Ishikawa (cell line): ENCODE data around the gene MAP3K20.

Source experiments
- CEBPB ChIP-seq: IDR thresholded peaks from 2 replicates; pipeline ENCODE4 v1.6.1; 2012
- CREB1 ChIP-seq: IDR thresholded peaks from 2 replicates; pipeline ENCODE4 v1.6.1; 2012; ENCODE audit warnings: low read depth
- EP300 ChIP-seq: IDR thresholded peaks from 2 replicates; pipeline ENCODE4 v1.6.1; 2012; ENCODE audit warnings: borderline replicate concordance
- NFIC ChIP-seq: IDR thresholded peaks from 2 replicates; pipeline ENCODE4 v1.6.1; 2012
- RAD21 ChIP-seq: IDR thresholded peaks from 2 replicates; pipeline ENCODE4 v1.6.1; 2012; ENCODE audit warnings: low read depth
- TAF1 ChIP-seq: IDR thresholded peaks from 2 replicates; pipeline ENCODE4 v1.6.1; 2012; ENCODE audit warnings: low read depth, mild to moderate bottlenecking
- ZBTB7A ChIP-seq: IDR thresholded peaks from 2 replicates; pipeline ENCODE4 v1.6.1; 2012; ENCODE audit warnings: low read depth
- TF ChIP-seq, protein P1 (sequence below): IDR thresholded peaks from 2 replicates; pipeline ENCODE4 v1.6.1; 2012

DNA sequence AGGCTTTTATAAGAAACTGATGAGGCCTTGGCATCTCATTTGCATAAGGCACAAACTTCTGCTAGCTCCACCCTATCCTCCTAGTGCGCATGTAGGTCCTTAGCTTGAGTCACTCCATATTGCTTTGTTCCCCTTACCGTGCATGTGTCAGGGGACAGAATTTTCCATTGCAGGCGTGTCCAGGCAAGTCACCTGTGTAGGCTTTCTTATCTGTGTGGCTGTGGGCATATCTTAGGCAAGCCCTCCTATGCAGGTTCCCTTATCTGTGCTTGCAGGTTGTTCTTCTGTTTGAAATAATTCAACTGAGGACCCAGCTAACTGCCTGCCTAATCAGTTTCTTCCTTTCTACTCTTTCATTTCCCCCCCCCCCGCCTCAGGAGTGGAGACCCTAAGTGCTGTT is 215.8 kb downstream of the MAP3K20 start:
- no peak for TF ChIP-seq EP300
- no peak for TF ChIP-seq CREB1
- no peak for TF ChIP-seq TAF1
- TF ChIP-seq ZBTB7A, result no peak
- TF ChIP-seq RAD21, result no peak
- TF ChIP-seq, protein P1, sequence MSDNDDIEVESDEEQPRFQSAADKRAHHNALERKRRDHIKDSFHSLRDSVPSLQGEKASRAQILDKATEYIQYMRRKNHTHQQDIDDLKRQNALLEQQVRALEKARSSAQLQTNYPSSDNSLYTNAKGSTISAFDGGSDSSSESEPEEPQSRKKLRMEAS, result no peak
- no peak for TF ChIP-seq CEBPB
- TF ChIP-seq NFIC, result no peak
